BE2C (cell line): ENCODE data around the gene IPO9.
"Not testable (repeated sequence)": the region's sequence is repeated elsewhere in the genome, so short reads cannot be mapped to it uniquely, and the experiment has no call there.

ENCODE experiments used
- DNase-seq: peaks from one replicate; pipeline ENCODE4 v3.0.0-alpha.2; 2020
- H3K27me3 ChIP-seq: fragments of 250-450 bp; sonication (Bioruptor Pico); 2 replicates; pipeline ENCODE4 v1.5.1; 2020; ENCODE audit warnings: mild to moderate bottlenecking
- H3K36me3 ChIP-seq: fragments of 250-450 bp; sonication (Bioruptor Pico); 2 replicates; pipeline ENCODE4 v1.5.1; 2020; ENCODE audit warnings: mild to moderate bottlenecking
- H3K4me1 ChIP-seq: fragments of 250-450 bp; sonication (Bioruptor Pico); 2 replicates; pipeline ENCODE4 v1.5.1; 2020
- H3K4me3 ChIP-seq: 2 replicates; pipeline ENCODE4 v1.5.1; 2011; ENCODE audit warnings: low read depth, low read length
- H3K9me3 ChIP-seq: fragments of 250-450 bp; sonication (Bioruptor Pico); 2 replicates; pipeline ENCODE4 v1.5.1; 2020
- TF ChIP-seq, protein P1 (sequence below): IDR thresholded peaks from 2 replicates; pipeline ENCODE4 v1.5.1; 2012; ENCODE audit warnings: mild to moderate bottlenecking, low read depth, low read length

IPO9 gene

GRCh38 chr1:201847150-201847549 lies 18.2 kb downstream of the IPO9 start:
- H3K4me1 ChIP-seq = peaks cover 7% of the 10 kb centered on the region; the same call in 1 of the 2 replicates
- peaks cover 37% of the 10 kb centered on the region for H3K36me3 ChIP-seq
- TF ChIP-seq, protein P1, sequence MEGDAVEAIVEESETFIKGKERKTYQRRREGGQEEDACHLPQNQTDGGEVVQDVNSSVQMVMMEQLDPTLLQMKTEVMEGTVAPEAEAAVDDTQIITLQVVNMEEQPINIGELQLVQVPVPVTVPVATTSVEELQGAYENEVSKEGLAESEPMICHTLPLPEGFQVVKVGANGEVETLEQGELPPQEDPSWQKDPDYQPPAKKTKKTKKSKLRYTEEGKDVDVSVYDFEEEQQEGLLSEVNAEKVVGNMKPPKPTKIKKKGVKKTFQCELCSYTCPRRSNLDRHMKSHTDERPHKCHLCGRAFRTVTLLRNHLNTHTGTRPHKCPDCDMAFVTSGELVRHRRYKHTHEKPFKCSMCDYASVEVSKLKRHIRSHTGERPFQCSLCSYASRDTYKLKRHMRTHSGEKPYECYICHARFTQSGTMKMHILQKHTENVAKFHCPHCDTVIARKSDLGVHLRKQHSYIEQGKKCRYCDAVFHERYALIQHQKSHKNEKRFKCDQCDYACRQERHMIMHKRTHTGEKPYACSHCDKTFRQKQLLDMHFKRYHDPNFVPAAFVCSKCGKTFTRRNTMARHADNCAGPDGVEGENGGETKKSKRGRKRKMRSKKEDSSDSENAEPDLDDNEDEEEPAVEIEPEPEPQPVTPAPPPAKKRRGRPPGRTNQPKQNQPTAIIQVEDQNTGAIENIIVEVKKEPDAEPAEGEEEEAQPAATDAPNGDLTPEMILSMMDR = no peak

GRCh38 chr1:201848230-201848629 lies 19.3 kb downstream of the IPO9 start:
- H3K4me1 ChIP-seq = peaks cover 7% of the 10 kb centered on the region; the same call in 1 of the 2 replicates
- no peaks in the 10 kb centered on the region for H3K27me3 ChIP-seq
- no peaks in the 10 kb centered on the region for H3K9me3 ChIP-seq
- peaks cover 48% of the 10 kb centered on the region for H3K36me3 ChIP-seq
- no peak for DNase-seq
- TF ChIP-seq, protein P1 = no peak
- H3K4me3 ChIP-seq = no peak overlapping the region

More at GRCh38 chr1:201847150-201847549, 18.2 kb downstream of the IPO9 start:
- H3K4me3 ChIP-seq = no peak overlapping the region
- H3K9me3 ChIP-seq = no peaks in the 10 kb centered on the region
- no peaks in the 10 kb centered on the region for H3K27me3 ChIP-seq
- no peak for DNase-seq

DNA sequence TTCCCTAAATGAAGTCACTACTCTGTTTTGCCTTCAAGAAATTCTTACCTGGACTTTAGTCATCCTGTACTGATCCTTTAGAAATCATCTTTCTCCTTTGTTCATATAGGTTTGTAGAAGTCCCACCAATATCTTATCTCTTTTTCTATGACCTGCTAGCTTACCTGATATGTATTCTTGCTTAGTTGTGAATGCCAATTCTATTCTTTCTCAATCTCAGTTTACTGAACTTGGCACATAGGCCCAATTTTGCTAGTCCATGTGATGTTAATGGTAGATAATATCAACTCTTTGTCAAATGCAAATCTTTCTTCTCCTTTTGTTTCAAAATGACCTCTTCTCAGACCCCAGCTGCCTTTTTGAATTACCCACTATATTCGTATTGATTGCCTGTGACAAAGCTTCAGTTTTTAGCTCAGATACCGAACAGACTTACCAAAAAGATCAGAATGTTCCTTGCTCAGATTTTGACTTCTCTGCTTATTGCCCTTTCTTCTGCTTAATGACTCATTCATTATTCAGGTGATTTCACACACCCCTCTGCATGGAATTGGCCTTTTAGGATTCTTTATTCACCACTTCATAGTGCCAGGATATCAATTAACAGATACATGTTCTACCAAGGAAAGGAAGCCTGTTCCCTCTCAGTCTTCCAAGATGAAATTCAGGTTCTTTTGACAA lies 20.6 kb downstream of the IPO9 start:
- H3K4me1 ChIP-seq = no peaks in the 10 kb centered on the region; the same call in 1 of the 2 replicates
- H3K27me3 ChIP-seq = no peaks in the 10 kb centered on the region
- DNase-seq = no peak
- no peaks in the 10 kb centered on the region for H3K9me3 ChIP-seq
- peaks cover 61% of the 10 kb centered on the region for H3K36me3 ChIP-seq
- H3K4me3 ChIP-seq = no peak overlapping the region
- TF ChIP-seq, protein P1 = no peak

DNA sequence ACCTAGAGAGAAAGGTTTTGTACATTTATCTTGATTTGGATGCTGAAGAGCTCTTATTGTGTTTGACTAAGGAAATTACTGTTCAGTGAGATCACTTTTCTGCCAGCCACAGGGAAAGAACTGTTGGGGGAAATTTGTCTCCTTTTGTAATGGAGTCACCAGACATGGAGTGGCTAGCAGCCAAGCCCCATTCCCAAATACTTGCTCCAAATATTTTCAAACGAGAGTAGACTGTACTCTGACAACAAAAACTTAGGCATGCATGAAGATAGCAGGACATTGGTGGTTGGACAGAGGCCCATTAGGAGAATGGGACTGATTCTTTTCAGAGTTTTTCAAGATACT lies 21.1 kb downstream of the IPO9 start:
- DNase-seq = no peak
- Histone ChIP-seq H3K4me3 (no peak overlapping the region), H3K9me3 (no peaks in the 10 kb centered on the region), H3K4me1 (no peaks in the 10 kb centered on the region), H3K36me3 (peaks cover 66% of the 10 kb centered on the region), H3K27me3 (no peaks in the 10 kb centered on the region)
- TF ChIP-seq, protein P1 = no peak

- H3K27me3 ChIP-seq = no peaks in the 10 kb centered on the region
- H3K4me1 ChIP-seq = no peaks in the 10 kb centered on the region
- H3K9me3 ChIP-seq = no peaks in the 10 kb centered on the region
- no peak for DNase-seq
- peaks cover 85% of the 10 kb centered on the region for H3K36me3 ChIP-seq
- TF ChIP-seq, protein P1 = no peak
- no peak overlapping the region for H3K4me3 ChIP-seq
Observed at GRCh38 chr1:201851949-201852348, 23.0 kb downstream of the IPO9 start.

- H3K36me3 ChIP-seq = peaks cover 96% of the 10 kb centered on the region
- not testable (repeated sequence) for DNase-seq, H3K9me3 ChIP-seq, H3K4me1 ChIP-seq, H3K27me3 ChIP-seq, H3K4me3 ChIP-seq
Observed at GRCh38 chr1:201856722-201857121, 27.8 kb downstream of the IPO9 start.
